IMR-90 (cell line): ENCODE data around the gene ADAMTS17. TPM values are rescaled to one million over a fixed set of nuclear protein-coding genes. Genes with fewer than 3 reads are reported as not detected.

Experiments
- ATAC-seq: fragments of 200-7000 bp; cut with Tn5 transposase; 2 replicates; pipeline ENCODE4 v1.9.1; 2020; ENCODE audit warnings: low read depth, mild to moderate bottlenecking, moderate library complexity
- BruUV-seq: library from RNA; stranded (reverse); fragments of 400-500 nt; replicated peaks from 2 replicates; lab custom pipeline; 2021; lab: Mats Ljungman, UMichigan
- CTCF ChIA-PET: fragments of 300-600 bp; formaldehyde crosslinking; extraction: SDS; loops from one replicate; lab custom pipeline; 2021; ENCODE audit warnings: antibody characterized with exemption; lab: Yijun Ruan, JAX
- POLR2A ChIA-PET: fragments of 300-600 bp; sonication (Branson Sonifier 250); formaldehyde crosslinking; loops from one replicate; lab custom pipeline; 2022; ENCODE audit warnings: antibody characterized with exemption; ENCODE audit not compliant: unreplicated experiment; lab: Charles Lee
- DNase-seq: peaks from one replicate; pipeline ENCODE4 v3.0.0; 2013
- H2AFZ ChIP-seq: replicated peaks from 2 replicates; pipeline ENCODE3; 2013; ENCODE audit warnings: low read length, mild to moderate bottlenecking; ENCODE audit not compliant: poor library complexity
- H2AK5ac ChIP-seq: 2 replicates; pipeline ENCODE4 v1.6.1; 2013; ENCODE audit warnings: low read depth, low read length, inconsistent platforms
- H2AK9ac ChIP-seq: replicated peaks from 2 replicates; pipeline ENCODE3; 2013; ENCODE audit warnings: mild to moderate bottlenecking, low read depth, low read length, moderate library complexity; ENCODE audit not compliant: poor library complexity
- H2BK120ac ChIP-seq: 2 replicates; pipeline ENCODE4 v1.6.1; 2013; ENCODE audit warnings: low read depth, low read length, inconsistent platforms
- H2BK15ac ChIP-seq: 3 replicates; pipeline ENCODE4 v1.6.1; 2013; ENCODE audit warnings: low read depth, low read length, inconsistent platforms
- H2BK20ac ChIP-seq: 2 replicates; pipeline ENCODE4 v1.6.1; 2013; ENCODE audit warnings: low read depth, mild to moderate bottlenecking, inconsistent platforms, low read length, moderate library complexity
- H2BK5ac ChIP-seq: 2 replicates; pipeline ENCODE4 v1.6.1; 2013; ENCODE audit warnings: mild to moderate bottlenecking, low read depth, low read length, inconsistent platforms; ENCODE audit not compliant: poor library complexity, severe bottlenecking
- H3K14ac ChIP-seq: replicated peaks from 2 replicates; pipeline ENCODE4 v1.6.1; 2013; ENCODE audit warnings: low read depth, low read length, inconsistent platforms
- H3K18ac ChIP-seq: 2 replicates; pipeline ENCODE4 v1.6.1; 2013; ENCODE audit warnings: low read depth, low read length, control low read depth
- H3K23ac ChIP-seq: 2 replicates; pipeline ENCODE4 v1.6.1; 2013; ENCODE audit warnings: low read depth, low read length, inconsistent platforms
- H3K27ac ChIP-seq: 2 replicates; pipeline ENCODE4 v1.5.1; 2013; ENCODE audit warnings: mild to moderate bottlenecking, control low read depth, low read length; ENCODE audit not compliant: insufficient read depth
- H3K27me3 ChIP-seq: 2 replicates; pipeline ENCODE4 v1.6.1; 2013; ENCODE audit warnings: low read length; ENCODE audit not compliant: control insufficient read depth, insufficient read depth
- H3K36me3 ChIP-seq: 2 replicates; pipeline ENCODE4 v1.6.1; 2013; ENCODE audit warnings: low read length, mixed read lengths; ENCODE audit not compliant: control insufficient read depth, insufficient read depth
- H3K4ac ChIP-seq: 2 replicates; pipeline ENCODE4 v1.6.1; 2013; ENCODE audit warnings: low read depth, low read length, inconsistent platforms
- H3K4me1 ChIP-seq: 2 replicates; pipeline ENCODE4 v1.6.1; 2013; ENCODE audit warnings: low read length, mixed read lengths; ENCODE audit not compliant: control insufficient read depth, insufficient read depth
- H3K4me2 ChIP-seq: 2 replicates; pipeline ENCODE4 v1.6.1; 2013; ENCODE audit warnings: low read depth, mild to moderate bottlenecking, control low read depth, low read length, moderate library complexity
- H3K4me3 ChIP-seq: 2 replicates; pipeline ENCODE4 v1.5.1; 2013; ENCODE audit warnings: low read depth, mild to moderate bottlenecking, control low read depth, low read length, moderate library complexity; ENCODE audit not compliant: insufficient read depth
- H3K56ac ChIP-seq: 2 replicates; pipeline ENCODE4 v1.6.1; 2013; ENCODE audit warnings: low read length, inconsistent platforms; ENCODE audit not compliant: insufficient read depth; ENCODE audit errors: extremely low read depth
- H3K79me1 ChIP-seq, 2 experiments: 2 replicates each; pipeline ENCODE4 v1.6.1; 2013; ENCODE audit warnings: low read length in 2 of 2, inconsistent platforms in 1 of 2, low read depth in 1 of 2
- H3K9ac ChIP-seq: 2 replicates; pipeline ENCODE4 v1.6.1; 2013; ENCODE audit warnings: low read depth, low read length, control low read depth
- H3K9me1 ChIP-seq: 2 replicates; pipeline ENCODE4 v1.6.1; 2013; ENCODE audit warnings: low read length, inconsistent platforms; ENCODE audit not compliant: insufficient read depth
- H3K9me3 ChIP-seq: 2 replicates; pipeline ENCODE4 v1.6.1; 2013; ENCODE audit warnings: low read length; ENCODE audit not compliant: control insufficient read depth, insufficient read depth
- H4K20me1 ChIP-seq: 2 replicates; pipeline ENCODE4 v1.6.1; 2013; ENCODE audit warnings: low read length, inconsistent platforms; ENCODE audit not compliant: insufficient read depth
- H4K5ac ChIP-seq: 2 replicates; pipeline ENCODE4 v1.6.1; 2013; ENCODE audit warnings: mild to moderate bottlenecking, low read depth, low read length, control low read depth
- H4K8ac ChIP-seq, 2 experiments: 2 replicates each; pipeline ENCODE4 v1.6.1; 2013; ENCODE audit warnings: low read depth in 2 of 2, low read length in 2 of 2, control low read depth in 1 of 2, inconsistent platforms in 1 of 2
- H4K91ac ChIP-seq: 2 replicates; pipeline ENCODE4 v1.6.1; 2013; ENCODE audit warnings: low read depth, low read length, inconsistent platforms; ENCODE audit not compliant: insufficient read depth
- BHLHE40 ChIP-seq: fragments of 150-350 bp; IDR thresholded peaks from 2 replicates; pipeline ENCODE4 v1.6.1; 2016; ENCODE audit warnings: mild to moderate bottlenecking, low read depth, low read length
- CHD1 ChIP-seq: IDR thresholded peaks from 2 replicates; pipeline ENCODE4 v1.6.1; 2012; ENCODE audit warnings: low read depth, low read length, improper control_type of control experiment
- CTCF ChIP-seq: conservative IDR thresholded peaks from 2 replicates; pipeline ENCODE4 v1.5.1; 2012; ENCODE audit warnings: mild to moderate bottlenecking, low read depth, low read length, improper control_type of control experiment
- ELK1 ChIP-seq: fragments of 150-350 bp; IDR thresholded peaks from 2 replicates; pipeline ENCODE4 v1.6.1; 2016; ENCODE audit warnings: low read depth, mild to moderate bottlenecking, low read length, moderate library complexity, borderline replicate concordance
- SMC3 ChIP-seq: fragments of 150-350 bp; IDR thresholded peaks from 2 replicates; pipeline ENCODE4 v1.6.1; 2016; ENCODE audit warnings: low read depth, mild to moderate bottlenecking, antibody characterized with exemption, low read length, moderate library complexity
- WGBS, 2 experiments: methylation state at CpG; one replicate each; pipeline versions ENCODE4 v1.1.5 to v1.1.7; 2013; ENCODE audit warnings: missing lambda C conversion rate in 2 of 2; ENCODE audit not compliant: insufficient read length in 1 of 2; ENCODE audit errors: extremely low coverage in 2 of 2; 5-methylcytosine and 5-hydroxymethylcytosine counted together
- dilution Hi-C: fragments of 300-500 bp; cut with HindIII; formaldehyde crosslinking; loops from one replicate; pipeline ENCODE4 v1.14.3; 2018; ENCODE audit warnings: low sequenced_read_pairs; ENCODE audit not compliant: unreplicated experiment
- in situ Hi-C: fragments of 300-500 bp; cut with MboI; formaldehyde crosslinking; loops from 3 replicates; pipeline ENCODE4 v1.14.3; 2019; ENCODE audit warnings: low sequenced_read_pairs, inconsistent platforms, mixed read lengths
- intact Hi-C: fragments of 100-400 bp; cut with micrococcal nuclease; formaldehyde crosslinking; loops from 2 replicates; pipeline ENCODE4 v1.10.0; 2022
- polyA plus RNA-seq, 3 experiments: library from polyadenylated mRNA; depleted of rRNA; stranded (reverse); fragments of >200 nt; gene quantifications; 2 replicates each; pipeline ENCODE4 v1.2.3, GENCODE V29; 2012; ENCODE audit warnings: low replicate concordance in 1 of 3
- total RNA-seq: library from RNA; depleted of rRNA; stranded (reverse); fragments of >200 nt; gene quantifications from 2 replicates; pipeline ENCODE4 v1.2.3, GENCODE V29; 2012

Gene ADAMTS17
- total and polyA plus RNA-seq, 2 of the 4 experiments (the other 2 are of a cell fraction), result 0.03 TPM; not detected in 1

DNA sequence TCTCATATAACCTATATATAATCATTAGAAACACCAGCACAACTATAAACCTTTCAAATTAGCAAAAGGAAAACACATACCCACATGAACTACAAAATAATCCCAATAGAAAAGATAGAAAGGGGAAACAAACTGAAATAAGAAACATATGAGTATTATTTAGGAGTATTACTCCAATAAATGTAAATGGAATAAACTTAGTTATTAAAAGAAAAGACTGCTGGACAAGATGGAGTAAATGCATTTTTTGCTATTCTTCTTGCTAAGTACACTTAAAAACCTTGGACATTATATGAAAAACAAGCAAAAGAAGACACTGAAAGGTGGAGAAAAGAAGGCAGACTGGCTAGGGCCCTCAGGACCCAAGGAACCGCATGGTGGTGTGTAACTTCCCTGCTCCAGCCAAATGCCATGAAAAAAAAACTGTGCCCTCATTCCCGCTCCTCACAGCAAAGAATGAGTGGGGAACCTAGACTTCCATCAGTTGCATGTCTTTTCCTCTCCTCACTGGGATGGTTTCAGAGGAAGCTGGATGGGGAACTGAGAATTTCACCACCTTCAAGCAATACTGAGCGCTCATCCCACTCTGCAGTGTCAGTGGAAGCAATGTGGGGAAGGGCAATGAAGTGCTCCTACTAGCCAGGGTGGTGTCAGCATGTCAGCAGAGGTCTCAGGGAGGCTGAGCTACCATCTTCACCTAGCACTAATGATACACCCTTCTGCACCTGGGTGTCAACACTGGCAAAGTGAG lies 43.7 kb upstream of the ADAMTS17 start:
- Histone ChIP-seq H3K4me2 (no peak overlapping the region), H2BK20ac (no peak overlapping the region), H2BK120ac (no peak overlapping the region), H3K14ac (no peak overlapping the region), H2BK15ac (no peak overlapping the region), H3K27me3 (no peaks in the 10 kb centered on the region), H3K23ac (no peak overlapping the region), H4K8ac (no peak overlapping the region), H4K5ac (no peak overlapping the region), H2BK5ac (no peak overlapping the region), H2AK5ac (no peak overlapping the region), H3K18ac (no peak overlapping the region), H3K9ac (no peak overlapping the region), H3K56ac (no peak overlapping the region), H3K4ac (no peak overlapping the region), H4K91ac (no peak overlapping the region), H3K4me1 (no peaks in the 10 kb centered on the region), H2AFZ (no peak overlapping the region), H3K9me3 (peaks cover 33% of the 10 kb centered on the region), H3K27ac (no peak overlapping the region), H2AK9ac (no peak overlapping the region), H3K9me1 (no peaks in the 10 kb centered on the region), H3K4me3 (no peak overlapping the region), H3K36me3 (no peaks in the 10 kb centered on the region), H4K20me1 (no peaks in the 10 kb centered on the region), H3K79me1 (no peaks in the 10 kb centered on the region)
- dilution Hi-C loops, result no loop called here
- POLR2A ChIA-PET, result no interaction called here
- DNase-seq (no peak), ATAC-seq (no peak)
- BruUV-seq, result no TSS peak
- no peak for TF ChIP-seq CHD1
- no peak for TF ChIP-seq BHLHE40
- no peak for TF ChIP-seq SMC3
- no peak for TF ChIP-seq CTCF
- no peak for TF ChIP-seq ELK1
- intact Hi-C loops, result no loop called here
- WGBS, 2 experiments, result no CpG with 5 or more reads among the region's 3 CpGs
- in situ Hi-C loops, result no loop called here
- CTCF ChIA-PET, result no interaction called here
